IMR-90 (cell line): ENCODE data around the gene SLC12A4.

ENCODE experiments used
- CEBPB ChIP-seq: IDR thresholded peaks from 2 replicates; pipeline ENCODE4 v1.6.1; 2012; ENCODE audit warnings: low read depth, low read length, improper control_type of control experiment
- CTCF ChIP-seq: conservative IDR thresholded peaks from 2 replicates; pipeline ENCODE4 v1.5.1; 2012; ENCODE audit warnings: mild to moderate bottlenecking, low read depth, low read length, improper control_type of control experiment
- FOS ChIP-seq: fragments of 150-350 bp; IDR thresholded peaks from 2 replicates; pipeline ENCODE4 v1.6.1; 2016; ENCODE audit warnings: low read depth, low read length
- MAFK ChIP-seq: IDR thresholded peaks from 2 replicates; pipeline ENCODE4 v1.6.1; 2012; ENCODE audit warnings: low read depth, low read length, improper control_type of control experiment
- MAZ ChIP-seq: IDR thresholded peaks from 2 replicates; pipeline ENCODE4 v1.6.1; 2012; ENCODE audit warnings: low read depth, mild to moderate bottlenecking, low read length, improper control_type of control experiment, moderate library complexity, borderline replicate concordance
- MXI1 ChIP-seq: IDR thresholded peaks from 2 replicates; pipeline ENCODE4 v1.6.1; 2012; ENCODE audit warnings: low read depth, mild to moderate bottlenecking, low read length, moderate library complexity, borderline replicate concordance
- POLR2A ChIP-seq: IDR thresholded peaks from 2 replicates; pipeline ENCODE4 v1.6.1; 2012; ENCODE audit warnings: mild to moderate bottlenecking, low read depth, low read length
- RAD21 ChIP-seq: IDR thresholded peaks from 2 replicates; pipeline ENCODE4 v1.6.1; 2012; ENCODE audit warnings: low read length, improper control_type of control experiment
- RFX5 ChIP-seq: IDR thresholded peaks from 2 replicates; pipeline ENCODE4 v1.8.0; 2012; ENCODE audit warnings: low read depth, mild to moderate bottlenecking, low read length, moderate library complexity
- SMC3 ChIP-seq: fragments of 150-350 bp; IDR thresholded peaks from 2 replicates; pipeline ENCODE4 v1.6.1; 2016; ENCODE audit warnings: low read depth, mild to moderate bottlenecking, antibody characterized with exemption, low read length, moderate library complexity

GRCh38 chr16:67966549-67967182, 1.8 kb downstream of the SLC12A4 start:
- TF ChIP-seq CTCF = no peak
- no peak for TF ChIP-seq MXI1
- TF ChIP-seq RAD21 = no peak
- TF ChIP-seq RFX5 = no peak
- TF ChIP-seq MAFK = no peak
- no peak for TF ChIP-seq MAZ
- TF ChIP-seq SMC3 = no peak
- no peak for TF ChIP-seq FOS
- TF ChIP-seq POLR2A = no peak
- no peak for TF ChIP-seq CEBPB
